Stomach (tissue), 4 donors: ENCODE results near the gene CABCOCO1.

Experiments
- CTCF ChIP-seq, 7 experiments: fragments of 450-650 bp in 4 of 7; fragments of 200-600 bp in 3 of 7; sonication (generic) in 3 of 7; IDR thresholded peaks; one replicate each; pipeline ENCODE4 v1.5.1; 2016 to 2019; ENCODE audit warnings: antibody characterized with exemption in 7 of 7, control low read depth in 2 of 7, mild to moderate bottlenecking in 1 of 7
- EP300 ChIP-seq: sonication (generic); formaldehyde crosslinking; IDR thresholded peaks from one replicate; pipeline ENCODE4 v1.6.1; 2017; ENCODE audit warnings: antibody characterized with exemption
- POLR2A ChIP-seq, 4 donors: fragments of 450-650 bp; IDR thresholded peaks; one replicate each; pipeline ENCODE4 v1.6.1; 2016; ENCODE audit warnings: antibody characterized with exemption in 4 of 4, control low read depth in 2 of 4, mild to moderate bottlenecking in 1 of 4, moderate library complexity in 1 of 4

GRCh38 chr10:61815496-61815895 lies 152.8 kb downstream of the CABCOCO1 start:
- TF ChIP-seq CTCF (IDR thresholded peaks at IDR 0.05) = no peak
- TF ChIP-seq POLR2A (IDR thresholded peaks at IDR 0.05) = no peak
- TF ChIP-seq EP300 = no peak
